Femur (tissue), 1 donor: Measurements from ENCODE around the gene ADAMTS13.
A peak's percentile ranks its signal among the peaks of the same experiment; 100 is the strongest.
"Not testable (repeated sequence)": the region's sequence is repeated elsewhere in the genome, so short reads cannot be mapped to it uniquely, and the experiment has no call there.

Experiments used
- DNase-seq: peaks from one replicate; pipeline ENCODE4 v3.0.0-alpha.2; 2017

ADAMTS13 gene

DNA sequence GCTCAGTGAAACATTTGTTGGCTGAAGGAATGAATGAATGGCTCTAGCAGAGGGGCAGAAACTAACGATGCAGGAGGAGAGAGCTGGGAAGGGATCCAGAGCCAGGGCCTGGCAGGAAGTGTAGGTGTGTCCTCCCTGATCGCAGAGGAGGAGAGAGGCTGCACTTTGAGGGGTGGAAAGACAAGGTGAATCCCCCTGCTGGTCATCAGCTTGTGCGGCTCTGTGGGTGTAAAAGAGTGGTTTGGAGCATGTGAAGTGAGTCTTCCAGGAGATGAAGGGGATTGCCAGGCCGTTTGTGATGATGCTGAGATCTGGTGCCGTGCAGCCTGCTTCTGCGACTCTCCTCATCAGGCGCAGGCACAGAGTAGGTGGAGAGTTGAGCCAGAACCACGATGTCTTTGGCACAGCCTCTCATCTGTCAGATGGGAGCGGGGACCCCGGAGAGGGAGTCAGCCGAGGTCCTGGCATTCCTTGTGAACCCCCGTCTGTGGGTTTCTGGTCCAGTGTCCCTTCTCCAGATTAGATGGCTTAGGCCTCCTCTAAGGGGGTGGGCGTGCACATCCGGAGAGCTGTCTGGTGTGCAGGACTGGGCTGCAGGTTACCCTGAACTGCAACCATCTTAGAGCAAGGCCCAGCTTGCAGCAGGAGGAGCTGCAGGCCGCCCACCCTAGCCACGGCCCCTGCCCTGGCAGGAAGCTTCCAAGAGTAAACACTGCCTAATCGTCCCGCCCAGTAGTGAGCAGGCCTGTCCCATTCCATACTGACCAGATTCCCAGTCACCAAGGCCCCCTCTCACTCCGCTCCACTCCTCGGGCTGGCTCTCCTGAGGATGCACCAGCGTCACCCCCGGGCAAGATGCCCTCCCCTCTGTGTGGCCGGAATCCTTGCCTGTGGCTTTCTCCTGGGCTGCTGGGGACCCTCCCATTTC, at the start of gene ADAMTS13:
Gene ADAMTS13, plus strand, starts transcription at position 753 of the 928 bp plus-strand sequence. Its CDS starts 77 bp downstream, at position 830.
- DNase-seq = no peak

DNA sequence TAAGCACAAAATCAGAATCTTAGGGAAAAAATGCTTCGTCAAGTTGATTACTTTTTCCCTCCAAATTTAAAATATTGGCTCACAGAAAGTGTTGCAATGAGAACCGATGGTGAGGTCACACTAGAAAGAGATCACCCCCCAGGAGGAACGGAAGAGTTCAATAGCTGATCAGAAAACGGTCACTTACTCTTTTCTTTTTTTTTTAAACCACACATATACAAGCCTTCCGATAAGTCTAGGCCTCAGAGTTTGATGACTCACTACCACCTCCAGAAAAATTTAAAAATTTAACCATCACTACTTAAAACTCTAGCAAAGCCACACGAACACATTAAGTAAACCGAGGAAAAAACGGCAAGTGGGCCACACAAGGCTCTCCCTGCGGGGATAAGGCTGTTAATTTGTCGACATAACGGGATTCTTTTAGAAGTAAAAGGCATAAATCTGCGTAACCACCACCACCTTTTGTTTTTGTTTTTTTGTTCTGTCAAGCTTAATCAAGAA, 47.5 kb upstream of the ADAMTS13 start:
- DNase-seq = no peak

DNA sequence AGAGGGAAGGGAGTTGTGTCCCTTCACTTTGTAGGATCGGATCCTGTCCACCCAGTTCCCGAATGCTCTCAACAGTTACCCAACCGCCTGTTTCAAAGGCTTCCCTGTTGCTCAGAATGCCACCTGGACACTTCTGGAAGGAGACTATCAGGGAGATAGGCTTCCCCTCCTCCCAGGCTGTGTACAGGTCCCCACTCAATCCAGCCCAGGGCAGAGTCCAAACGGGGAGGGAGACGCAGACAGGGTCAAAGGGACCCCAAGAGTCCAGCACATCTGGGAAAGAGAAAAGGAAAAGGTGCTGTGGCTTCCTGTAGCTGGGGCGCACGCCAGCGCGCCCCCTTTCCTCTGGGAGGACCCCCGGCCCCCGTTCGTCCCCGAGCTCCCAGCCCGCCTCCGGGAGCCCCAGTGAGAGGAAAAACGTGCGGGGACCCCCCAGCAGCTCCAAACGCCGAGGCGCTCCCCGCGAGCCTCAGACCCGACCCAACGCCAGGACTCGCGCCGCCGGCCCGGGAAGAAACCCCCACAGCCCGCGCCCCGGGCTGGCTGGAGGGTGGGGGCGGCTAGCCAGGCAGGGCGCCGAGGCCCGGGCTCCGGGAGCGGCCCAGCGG, 46.9 kb upstream of the ADAMTS13 start:
- peak; percentile 55 for DNase-seq

DNA sequence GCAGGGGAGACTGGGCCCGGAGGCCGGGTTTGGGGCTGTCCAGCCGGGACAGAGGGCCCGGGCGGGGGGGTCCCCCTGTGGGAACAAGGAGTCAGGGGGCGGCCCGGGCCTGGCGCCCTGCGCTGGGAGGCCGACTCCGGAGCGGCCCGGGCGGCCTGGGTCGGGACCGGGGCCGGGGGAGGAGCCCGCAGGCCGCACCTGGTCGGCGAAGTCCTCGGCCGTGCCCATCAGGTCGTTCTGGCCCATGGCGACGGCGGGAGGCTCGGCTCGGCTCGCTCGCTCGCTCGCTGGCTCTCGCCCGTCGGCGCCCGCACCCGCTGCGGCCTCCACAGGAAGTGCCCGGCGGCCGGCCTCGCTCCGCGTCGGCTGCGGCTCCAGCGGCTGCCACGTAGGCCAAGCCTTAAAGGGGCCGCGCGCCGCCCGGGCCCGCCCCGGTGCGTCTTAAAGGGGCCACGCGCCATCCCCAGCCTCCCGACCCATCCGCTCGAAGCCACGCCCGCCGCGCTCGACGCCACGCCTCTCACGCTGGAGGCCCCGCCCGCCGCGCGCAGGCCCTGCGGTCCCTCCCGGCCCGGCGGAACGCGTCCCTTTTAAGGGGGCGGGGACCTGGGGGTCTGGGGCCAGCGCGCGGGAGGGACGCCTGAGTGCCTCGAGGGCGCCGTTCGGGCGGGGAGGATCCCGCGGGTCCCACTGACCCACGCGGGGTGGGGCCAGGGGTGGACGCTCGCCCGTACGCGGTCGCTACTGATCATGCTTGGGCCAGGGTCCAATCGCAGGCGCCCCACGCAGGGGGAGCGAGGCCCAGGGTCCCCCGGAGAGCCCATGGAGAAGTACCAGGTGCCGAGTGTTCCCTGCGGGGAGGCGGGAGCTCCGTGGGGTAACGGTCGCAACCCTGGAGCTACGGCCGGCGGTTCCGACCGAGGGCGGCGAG, 46.2 kb upstream of the ADAMTS13 start, which contains the start of the genes STKLD1 and SURF4:
Gene STKLD1, plus strand, starts transcription at position 643 of the 931 bp plus-strand sequence. Its CDS starts 108 bp downstream, at position 751.
Gene SURF4, minus strand, starts transcription at position 337 of the 931 bp plus-strand sequence. Its CDS starts 91 bp downstream, at position 246.
- peak; percentile 97 for DNase-seq

DNA sequence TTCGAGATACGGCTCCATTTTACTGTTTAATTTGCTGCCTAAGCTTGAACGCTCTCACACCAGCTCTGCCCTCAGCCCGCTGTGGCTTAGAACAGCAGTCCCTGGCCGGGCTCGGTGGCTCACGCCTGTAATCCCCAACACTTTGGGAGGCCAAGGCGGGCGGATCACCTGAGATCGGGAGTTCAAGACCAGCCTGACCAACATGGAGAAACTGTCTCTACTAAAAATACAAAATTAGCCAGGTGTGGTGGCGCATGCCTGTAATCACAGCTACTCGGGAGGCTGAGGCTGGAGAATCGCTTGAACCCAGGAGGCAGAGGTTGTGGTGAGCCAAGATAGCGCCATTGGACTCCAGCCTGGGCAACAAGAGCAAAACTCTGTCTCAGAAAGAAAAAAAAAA, 44.9 kb upstream of the ADAMTS13 start:
- DNase-seq = not testable (repeated sequence)

DNA sequence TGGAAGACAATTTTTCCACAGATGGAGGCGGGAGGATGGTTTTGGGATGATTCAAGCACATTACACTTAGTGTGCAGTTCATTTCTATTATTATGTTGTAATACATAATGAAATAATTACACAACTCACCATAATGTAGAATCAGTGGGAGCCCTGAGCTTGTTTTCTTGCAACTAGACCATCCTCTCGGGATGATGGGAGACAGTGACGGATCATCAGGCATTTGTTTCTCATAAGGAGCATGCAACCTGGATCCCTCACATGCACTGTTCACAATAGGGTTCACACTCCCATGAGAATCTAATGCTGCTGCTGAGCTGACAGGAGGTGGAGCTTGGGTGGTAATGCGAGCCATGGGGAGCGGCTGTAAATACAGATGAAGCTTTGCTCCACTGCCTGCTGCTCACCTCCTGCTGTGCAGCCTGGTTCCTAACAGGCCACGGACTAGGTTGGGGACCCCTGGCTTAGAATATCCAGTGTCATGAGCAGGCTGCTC, 44.4 kb upstream of the ADAMTS13 start:
- no peak for DNase-seq

DNA sequence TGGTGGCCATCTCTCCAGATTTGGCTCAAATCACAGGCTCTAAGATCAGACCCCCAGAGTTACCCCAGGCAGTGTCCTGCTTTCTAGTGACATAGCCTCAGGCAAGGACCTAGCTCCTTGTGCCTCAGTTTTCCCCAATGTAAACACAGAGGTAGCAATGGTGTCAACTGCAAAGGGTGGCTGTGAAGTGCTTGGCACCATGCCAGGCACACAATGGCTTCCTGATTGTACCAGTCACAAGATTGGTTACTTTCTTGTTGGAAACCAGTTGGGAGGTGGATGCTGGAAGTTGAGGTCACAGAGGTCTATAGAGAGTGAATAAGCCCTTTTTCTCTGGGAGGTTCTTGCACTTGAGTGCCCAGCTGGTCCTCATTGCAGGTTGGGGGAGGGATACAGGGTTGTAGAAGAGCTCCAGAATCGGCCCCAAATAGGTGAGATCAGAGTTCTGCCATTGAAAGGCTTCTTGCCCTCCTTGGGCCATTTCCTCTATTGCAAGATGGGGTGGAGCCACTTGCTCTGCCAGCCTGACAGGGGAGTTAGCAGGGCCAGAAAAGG, 43.7 kb upstream of the ADAMTS13 start:
- no peak for DNase-seq

DNA sequence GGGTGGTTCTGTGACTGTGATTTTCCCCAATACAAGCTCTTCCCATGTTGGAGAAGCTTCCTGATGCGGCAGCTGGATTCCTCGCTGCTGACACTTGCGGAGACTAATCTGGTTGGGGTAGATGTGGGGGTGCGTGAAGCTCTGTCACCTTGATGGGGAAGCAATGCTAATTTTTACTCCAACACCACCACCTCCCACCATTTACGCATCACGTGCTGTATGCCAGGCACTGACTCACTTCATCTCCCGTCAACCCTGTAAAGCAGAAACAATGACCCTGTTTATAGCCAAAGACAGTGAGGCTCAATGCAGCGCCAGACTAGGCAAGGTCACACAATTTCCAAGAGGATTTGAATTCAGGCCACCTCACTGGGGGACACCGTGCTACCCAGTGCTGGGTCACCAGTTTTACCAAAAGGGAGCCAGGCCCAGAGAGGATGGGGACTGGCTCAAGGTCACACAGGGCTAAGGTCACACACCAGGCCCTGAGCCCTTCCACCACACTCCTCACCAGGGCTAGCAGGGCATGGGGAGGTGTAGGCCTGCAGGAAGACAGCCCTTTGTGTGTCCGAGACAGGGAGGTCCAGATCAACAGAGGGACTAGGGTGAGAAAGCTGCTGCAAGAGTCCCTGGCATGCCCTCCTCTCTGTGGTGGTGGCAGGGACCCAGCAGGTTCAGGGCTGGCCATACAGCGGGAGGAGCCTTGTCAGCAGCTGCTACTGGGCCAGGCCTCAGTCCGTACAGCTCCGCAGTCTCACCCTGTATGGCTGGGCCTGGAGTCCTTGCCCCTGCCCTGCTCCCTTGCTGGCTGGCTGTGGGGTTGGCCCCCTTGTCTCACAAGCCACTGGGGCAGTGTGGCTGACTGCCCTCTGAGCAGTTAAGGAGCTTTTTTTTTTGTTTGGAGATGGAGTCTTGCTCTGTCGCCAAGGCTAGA, 42.7 kb upstream of the ADAMTS13 start:
- no peak for DNase-seq

DNA sequence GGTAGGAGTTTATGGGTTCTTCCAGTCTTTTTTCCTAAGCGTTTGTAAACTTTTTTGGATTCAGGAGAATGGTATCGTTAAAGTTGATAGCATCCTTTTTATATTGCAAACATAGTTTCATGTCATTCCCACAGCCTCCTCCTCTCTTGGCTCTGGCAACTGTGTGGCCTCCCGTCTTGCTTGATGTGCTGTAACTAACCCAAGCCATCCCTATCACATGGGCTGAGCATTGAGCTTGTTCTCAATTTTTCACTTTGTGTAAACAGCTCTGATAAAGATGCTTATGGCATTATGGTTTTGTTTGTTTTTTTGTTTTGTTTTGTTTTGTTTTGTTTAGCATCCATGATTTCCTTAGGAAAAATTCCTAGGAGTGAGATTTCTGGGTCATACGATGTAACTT, 41.4 kb upstream of the ADAMTS13 start:
- DNase-seq = no peak

DNA sequence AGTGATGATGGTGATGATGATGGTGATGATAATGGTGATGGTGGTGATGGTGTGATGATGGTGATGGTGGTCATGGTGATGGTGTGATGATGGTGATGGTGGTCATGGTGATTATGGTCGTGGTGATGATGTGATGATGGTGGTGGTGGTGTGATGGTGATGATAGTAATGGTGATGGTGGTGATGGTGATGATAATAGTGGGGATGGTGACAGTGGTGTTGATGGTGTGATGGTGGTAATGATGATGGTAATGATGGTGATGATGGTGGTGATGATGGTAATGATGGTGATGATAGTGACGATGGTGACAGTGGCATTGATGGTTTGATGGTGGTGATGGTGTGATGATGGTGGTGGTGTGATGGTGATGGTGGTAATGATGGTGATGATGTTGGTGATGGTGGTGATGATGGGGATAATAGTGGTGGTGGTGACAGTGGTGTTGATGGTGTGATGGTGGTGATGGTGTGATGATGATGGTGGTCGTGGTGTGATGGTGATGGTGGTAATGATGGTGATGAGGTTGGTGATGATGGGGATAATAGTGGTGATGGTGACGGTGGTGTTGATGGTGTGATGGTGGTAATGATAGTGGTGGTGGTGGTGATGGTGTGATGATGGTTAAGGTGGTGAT, 39.5 kb upstream of the ADAMTS13 start:
- no peak for DNase-seq

DNA sequence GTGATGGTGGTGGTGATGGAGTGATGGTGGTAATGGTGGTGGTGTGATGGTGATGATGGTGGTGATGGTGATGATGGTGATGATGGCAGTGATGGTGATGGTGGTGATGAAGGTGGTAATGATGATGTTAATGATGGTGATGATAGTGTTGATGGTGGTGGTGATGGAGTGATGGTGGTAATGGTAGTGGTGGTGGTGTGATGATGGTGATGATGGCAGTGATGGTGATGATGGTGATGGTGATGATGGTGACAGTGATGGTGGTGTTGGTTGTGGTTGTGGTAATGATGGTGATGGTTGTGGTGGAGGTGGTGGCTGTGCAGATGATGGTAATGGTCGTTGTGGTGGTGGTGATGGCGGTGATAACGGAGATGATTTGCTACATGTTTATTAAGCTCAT, 38.7 kb upstream of the ADAMTS13 start:
- no peak for DNase-seq

DNA sequence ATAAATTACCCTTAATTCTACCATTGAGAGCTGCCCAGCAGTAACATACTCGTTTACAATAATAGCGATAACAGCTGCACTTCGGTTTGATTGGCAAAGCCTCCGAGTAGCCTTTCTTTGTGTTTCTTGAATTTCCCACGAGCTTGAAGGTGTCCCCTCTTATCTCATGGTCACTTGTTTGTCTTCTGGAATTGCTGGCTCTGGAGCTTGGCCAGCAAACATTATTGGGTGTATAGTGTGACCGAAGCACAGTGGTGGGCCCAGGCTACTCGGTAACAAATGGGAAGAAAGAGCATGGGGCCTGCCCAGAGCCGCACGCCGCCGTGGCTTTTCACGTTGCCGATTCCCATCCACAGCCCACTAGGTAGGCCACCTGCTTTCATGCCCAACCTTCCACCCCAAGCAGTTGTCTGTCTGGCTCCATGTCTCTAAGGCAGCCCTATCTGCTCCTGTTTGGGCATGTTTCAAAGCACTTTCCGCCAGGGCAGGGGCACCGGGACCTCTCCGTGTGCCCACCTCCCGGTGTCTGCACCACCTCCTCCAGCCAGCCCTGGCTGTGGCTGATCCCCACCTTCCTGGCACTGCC, 37.3 kb upstream of the ADAMTS13 start:
- DNase-seq = no peak

DNA sequence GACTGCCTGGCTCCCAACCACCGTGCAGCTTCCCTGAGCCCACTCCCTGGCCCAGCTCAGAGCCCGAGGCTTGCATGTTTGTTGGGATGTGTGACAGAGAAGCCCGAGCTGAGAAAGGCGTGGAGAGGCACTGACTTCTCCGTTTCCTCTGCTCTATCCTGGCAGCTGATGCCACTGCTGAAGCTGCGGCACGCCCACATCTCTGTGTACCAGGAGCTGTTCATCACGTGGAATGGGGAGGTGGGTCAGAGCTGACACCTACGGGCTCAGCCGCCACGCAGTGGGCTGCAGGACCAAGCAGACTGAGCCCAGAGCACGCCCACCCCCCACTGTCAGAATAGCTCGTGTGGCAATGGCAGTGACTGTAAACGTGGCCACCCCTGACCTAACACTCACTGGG, 36.7 kb upstream of the ADAMTS13 start:
- DNase-seq = no peak

DNA sequence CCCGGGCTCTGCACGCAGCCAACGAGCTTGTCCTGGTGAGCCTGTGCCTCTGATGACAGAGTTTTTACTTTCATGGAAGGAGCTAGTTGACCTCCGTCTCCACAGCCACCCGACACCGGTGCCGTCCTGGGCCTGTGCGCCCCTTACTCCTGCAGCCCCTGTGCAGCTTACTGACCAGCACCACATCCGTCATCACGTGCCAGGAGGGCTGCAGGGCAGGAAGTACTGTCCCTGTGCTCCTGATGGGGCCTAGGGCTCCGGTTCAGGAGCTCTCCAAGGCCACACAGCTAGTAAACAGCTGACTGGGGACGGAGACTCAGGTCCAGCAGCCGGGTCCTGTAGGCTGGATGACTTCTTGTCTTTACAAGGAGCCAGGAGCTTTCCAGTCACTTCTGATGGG, 35.8 kb upstream of the ADAMTS13 start:
- no peak for DNase-seq

DNA sequence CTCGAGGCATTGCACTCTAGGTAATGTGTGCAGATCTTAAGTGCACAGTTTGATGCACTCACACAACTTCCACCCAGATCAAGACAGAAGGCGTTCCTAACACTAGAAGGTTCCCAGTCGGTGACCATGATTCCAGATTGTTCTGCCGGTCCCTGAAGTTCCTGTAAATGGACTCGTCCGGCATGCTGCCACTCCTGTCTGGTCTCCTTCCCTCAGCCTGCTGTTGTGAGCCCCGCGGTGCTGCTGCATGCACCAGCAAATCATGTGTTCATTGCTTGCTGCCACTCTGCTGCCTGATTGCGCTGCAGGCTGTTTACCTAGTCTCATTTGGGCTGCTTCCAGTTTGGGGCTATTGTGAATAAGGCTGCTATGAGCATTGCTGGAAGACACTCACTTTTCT, 34.5 kb upstream of the ADAMTS13 start:
- DNase-seq = no peak

DNA sequence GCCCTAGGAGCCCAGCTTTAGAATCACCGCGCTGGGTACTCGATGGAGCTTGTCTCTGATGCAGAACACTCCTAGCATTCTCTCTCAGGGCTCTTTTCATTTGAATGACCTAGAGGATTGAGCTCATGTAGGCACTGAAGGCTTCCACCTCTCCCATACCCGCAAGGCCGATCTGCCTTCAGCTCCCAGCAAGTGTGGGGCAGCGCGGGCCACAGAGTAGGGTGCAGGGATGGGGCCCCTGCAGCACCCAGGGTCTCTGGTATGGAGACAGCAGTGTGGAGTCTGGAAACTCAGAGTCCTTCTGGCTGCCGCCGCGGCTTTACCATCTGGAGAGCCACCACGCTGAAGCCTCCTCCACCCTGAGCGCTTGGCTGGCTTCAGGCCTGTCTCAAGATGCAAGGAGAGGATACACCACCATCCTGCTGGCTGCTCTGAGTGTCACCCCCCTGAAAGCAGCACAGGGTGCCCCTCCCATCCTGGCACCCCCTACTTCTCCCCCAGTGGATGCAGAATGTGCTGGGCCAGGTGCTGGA, 33.1 kb upstream of the ADAMTS13 start:
- no peak for DNase-seq

DNA sequence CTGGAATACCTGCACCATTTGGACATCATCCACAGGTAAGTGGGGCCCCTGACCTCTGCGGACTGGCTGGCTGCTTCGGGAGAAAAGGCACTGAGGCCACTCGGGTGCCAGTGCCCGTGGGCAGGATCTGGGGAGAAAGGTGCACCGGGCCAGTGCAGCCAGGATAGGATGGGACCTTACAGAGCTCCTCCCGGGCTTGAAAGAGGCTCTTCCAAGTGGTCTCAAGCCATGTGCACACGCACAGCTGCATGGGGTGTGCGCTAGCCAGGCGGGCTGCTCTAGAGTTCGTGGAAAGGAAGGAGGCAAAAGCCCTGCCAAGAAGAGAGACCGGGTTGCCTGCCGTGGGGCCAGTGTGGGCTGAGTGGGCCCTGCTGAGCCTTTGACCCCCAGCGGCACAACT, 32.6 kb upstream of the ADAMTS13 start:
- DNase-seq = no peak

DNA sequence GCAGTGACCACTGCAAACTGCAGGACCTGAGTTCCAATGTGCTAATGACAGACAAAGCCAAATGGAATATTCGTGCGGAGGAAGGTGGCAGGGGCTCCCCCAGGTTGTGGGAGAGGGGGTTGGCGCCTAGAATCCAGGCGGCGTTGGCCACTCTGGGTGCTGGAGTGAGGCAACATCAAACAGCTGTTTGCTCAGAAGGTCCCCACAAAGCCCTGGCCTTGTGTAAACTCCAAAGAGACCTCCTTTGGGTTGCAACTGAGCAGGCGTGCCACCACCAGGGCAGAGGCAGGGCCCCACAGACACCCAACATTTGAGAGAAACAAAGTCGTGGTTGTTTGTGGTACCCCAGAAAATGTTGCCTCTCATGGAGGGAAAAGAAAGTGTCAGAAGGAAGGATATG, 31.5 kb upstream of the ADAMTS13 start:
- no peak for DNase-seq

DNA sequence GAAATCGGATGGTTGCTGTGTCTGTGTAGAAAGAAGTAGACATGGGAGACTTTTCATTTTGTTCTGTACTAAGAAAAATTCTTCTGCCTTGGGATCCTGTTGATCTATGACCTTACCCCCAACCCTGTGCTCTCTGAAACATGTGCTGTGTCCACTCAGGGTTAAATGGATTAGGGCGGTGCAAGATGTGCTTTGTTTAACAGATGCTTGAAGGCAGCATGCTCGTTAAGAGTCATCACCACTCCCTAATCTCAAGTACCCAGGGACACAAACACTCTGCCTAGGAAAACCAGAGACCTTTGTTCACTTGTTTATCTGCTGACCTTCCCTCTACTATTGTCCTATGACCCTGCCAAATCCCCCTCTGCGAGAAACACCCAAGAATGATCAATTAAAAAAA, 30.7 kb upstream of the ADAMTS13 start:
- DNase-seq = not testable (repeated sequence)

DNA sequence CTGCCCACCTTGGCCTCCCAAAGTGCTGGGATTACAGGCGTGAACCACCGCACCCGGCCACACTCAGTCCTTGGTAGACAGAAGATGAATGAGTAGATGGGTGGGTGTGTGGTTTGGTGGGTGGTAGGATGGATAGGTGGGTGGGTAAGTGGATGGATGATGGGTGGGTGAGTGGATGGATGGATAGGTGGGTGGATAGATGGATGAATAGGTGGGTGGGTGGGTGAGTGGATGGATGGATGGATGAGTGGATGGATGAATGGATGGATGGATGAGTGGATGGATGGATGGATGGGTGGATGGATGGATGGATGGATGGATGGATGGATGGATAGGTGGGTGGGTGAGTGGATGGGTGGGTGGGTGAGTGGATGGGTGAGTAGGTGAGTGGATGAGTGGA, 29.9 kb upstream of the ADAMTS13 start:
- not testable (repeated sequence) for DNase-seq
